Stimulated activated CD4-positive, alpha-beta T cell treated with anti-CD3 and anti-CD28 coated beads, TNF-alpha, amount 100 ng/mL, for 4 hours (primary cell): ENCODE data around the gene ITGAL.
"Not testable (repeated sequence)": the region's sequence is repeated elsewhere in the genome, so short reads cannot be mapped to it uniquely, and the experiment has no call there.

Source experiments
- DNase-seq, 3 experiments: peaks; one replicate each; pipeline ENCODE4 v3.0.0-alpha.2; 2020; ENCODE audit warnings: low read depth in 3 of 3

ITGAL gene

GRCh38 chr16:30491744-30492308 is 19.3 kb downstream of the ITGAL start:
- DNase-seq: no peak

- no peak for DNase-seq
Observed at GRCh38 chr16:30493941-30494488, 21.5 kb downstream of the ITGAL start.

- DNase-seq: no peak
Observed at GRCh38 chr16:30494709-30495108, 22.2 kb downstream of the ITGAL start.

GRCh38 chr16:30499284-30499683 is 26.7 kb downstream of the ITGAL start:
- no peak for DNase-seq

- DNase-seq: no peak
Observed at GRCh38 chr16:30503403-30504296, 31.1 kb downstream of the ITGAL start.

- no peak for DNase-seq
Observed at GRCh38 chr16:30509081-30509765, 36.7 kb downstream of the ITGAL start.

- no peak for DNase-seq
Observed at GRCh38 chr16:30510376-30510938, 37.9 kb downstream of the ITGAL start.

GRCh38 chr16:30511509-30511908 is 39.0 kb downstream of the ITGAL start:
- no peak for DNase-seq

- DNase-seq: no peak
Observed at GRCh38 chr16:30515275-30515674, 42.7 kb downstream of the ITGAL start.

- DNase-seq: no peak
Observed at GRCh38 chr16:30518552-30518951, 46.0 kb downstream of the ITGAL start.

- no peak for DNase-seq
Observed at GRCh38 chr16:30519120-30520049, 46.8 kb downstream of the ITGAL start.

- DNase-seq: no peak
Observed at GRCh38 chr16:30521476-30521872, 48.9 kb downstream of the ITGAL start.

- no peak for DNase-seq
Observed at GRCh38 chr16:30521873-30522641, 49.5 kb downstream of the ITGAL start.

GRCh38 chr16:30522702-30523463 is 50.3 kb downstream of the ITGAL start:
- DNase-seq: not testable (repeated sequence)

- no peak for DNase-seq
Observed at GRCh38 chr16:30523768-30524574, 51.4 kb downstream of the ITGAL start.

GRCh38 chr16:30524575-30525568 is 52.3 kb downstream of the ITGAL start:
- DNase-seq: no peak

- DNase-seq: no peak
Observed at GRCh38 chr16:30525844-30526136, 53.2 kb downstream of the ITGAL start.
